CD4-positive, alpha-beta T cell treated with Interleukin-17A for 4 hours (primary cell): ENCODE results near the gene STMN3.
"Not testable (repeated sequence)": the region's sequence is repeated elsewhere in the genome, so short reads cannot be mapped to it uniquely, and the experiment has no call there.

Experiments used
- DNase-seq: peaks from one replicate; pipeline ENCODE4 v3.0.0-alpha.2; 2020; ENCODE audit warnings: mixed read lengths

STMN3 gene

DNA sequence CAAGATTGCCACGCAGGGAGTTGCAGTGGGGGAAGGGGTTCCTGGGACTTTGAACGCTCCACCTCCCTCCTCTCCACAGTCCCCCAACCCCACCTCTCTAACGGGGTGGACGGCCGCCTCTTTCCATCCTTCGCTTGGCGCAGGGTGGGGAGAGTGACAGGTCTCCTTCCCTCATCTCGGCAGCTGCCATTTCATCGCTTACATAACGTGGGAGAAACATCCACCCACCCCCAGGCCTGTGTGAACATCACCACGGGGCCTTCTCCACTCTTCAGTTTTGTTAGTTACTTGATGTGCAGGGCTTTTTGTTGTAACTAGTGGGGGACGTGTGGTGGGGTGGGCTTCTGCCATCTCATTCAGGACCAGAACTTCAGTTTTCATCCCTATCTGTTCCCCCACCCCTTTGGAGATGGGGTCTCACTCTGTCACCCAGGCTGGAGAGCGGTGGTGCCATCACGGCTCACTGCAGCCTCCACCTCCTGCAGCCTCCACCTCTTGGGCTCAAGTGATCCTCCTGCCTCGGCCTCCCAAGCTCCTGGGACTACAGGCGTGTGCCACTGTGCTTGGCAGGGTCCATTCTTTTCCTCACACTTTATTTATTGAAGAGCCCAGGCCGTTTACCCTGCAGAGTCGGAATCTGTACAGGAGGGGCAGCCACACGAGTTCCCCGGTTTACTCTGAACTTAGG is 22.6 kb upstream of the STMN3 start:
- no peak for DNase-seq

DNA sequence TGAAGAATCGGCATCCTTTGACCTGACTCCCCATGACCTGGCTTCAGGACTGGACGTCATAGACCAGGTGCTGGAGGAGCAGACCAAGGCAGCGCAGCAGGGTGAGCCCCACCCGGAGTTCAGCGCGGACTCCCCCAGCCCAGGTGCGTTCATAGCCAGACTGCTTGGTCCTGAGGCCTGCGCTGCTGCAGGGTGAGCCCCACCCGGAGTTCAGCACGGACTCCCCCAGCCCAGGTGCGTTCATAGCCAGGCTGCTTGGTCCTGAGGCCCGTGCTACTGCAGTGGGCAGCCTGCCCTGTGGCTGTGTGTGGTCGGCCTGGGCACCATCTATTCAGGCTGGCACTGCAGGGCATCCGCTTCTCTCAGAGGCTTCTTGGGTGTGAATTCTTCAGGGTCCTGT is 20.7 kb upstream of the STMN3 start:
- DNase-seq = no peak

DNA sequence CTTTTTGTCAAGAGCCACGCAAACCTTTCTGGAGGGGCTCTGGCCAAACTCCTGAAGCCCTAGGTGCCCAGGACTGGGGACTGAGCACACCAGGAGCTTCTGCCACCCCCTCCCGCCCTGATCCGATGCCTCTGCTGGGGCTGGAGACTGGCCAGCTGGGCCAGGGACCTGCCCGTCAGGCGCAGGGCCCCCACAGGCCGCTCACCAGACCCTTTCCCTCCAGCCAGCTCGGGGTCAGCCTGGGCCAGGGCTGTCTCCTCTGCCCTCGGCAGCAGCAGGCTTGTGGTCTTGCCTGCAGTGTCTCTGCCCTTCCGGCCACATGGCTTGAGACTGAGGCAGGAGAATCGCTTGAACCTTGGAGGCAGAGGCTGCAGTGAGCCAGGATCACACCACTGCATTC is 19.4 kb upstream of the STMN3 start:
- no peak for DNase-seq

DNA sequence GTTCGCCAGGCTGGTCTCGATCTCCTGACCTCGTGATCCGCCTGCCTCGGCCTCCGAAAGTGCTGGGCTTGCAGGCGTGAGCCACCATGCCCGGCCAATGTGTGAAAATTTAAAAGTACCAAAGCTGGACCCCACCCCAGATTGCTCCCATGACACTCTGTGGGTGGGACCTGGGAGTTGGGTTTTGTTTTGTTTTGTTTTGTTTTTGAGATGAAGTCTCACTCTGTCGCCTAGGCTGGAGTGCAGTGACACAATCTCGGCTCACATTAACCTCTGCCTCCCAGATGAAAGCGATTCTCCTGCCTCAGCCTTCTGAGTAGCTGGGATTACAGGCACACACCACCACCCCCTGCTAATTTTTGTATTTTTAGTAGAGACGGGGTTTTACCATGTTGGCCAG is 18.5 kb upstream of the STMN3 start:
- DNase-seq = not testable (repeated sequence)

DNA sequence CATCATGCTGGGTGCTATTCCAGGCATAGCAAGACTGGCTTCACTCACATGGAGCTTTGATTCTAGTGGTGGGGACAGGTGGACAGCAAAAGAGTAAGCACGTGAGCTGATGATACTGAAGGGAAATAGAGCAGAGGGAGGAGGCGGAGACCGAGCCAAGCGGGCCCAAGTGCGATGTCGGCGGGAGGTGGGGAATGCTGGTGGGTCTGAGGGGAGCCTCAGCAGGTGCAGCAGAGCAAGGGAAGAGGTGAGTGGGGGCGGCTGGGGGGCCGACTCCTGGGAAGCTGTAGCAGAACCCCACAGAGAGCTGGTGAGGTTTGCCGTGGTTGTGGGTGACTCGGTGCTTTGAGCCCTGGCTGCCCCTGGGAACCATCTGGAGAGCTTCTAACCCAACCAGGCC is 15.1 kb upstream of the STMN3 start:
- no peak for DNase-seq

DNA sequence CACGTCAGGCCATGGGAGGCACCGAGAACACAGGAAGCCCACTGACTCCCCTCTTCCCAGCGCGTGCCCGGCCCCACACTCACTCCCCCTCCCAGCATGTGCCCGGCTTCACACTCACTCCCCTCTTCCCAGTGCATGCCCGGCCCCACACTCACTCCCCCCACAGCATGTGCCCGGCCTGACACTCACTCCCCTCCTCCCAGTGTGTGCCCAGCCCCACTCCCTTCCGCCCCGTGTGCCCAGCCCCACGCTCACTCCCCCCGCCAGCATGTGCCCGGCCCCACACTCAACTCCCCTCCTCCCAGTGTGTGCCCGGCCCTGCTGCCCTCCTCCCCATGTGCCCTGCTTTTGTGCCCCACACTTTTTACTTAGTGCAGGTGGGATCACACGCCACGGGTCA is 14.6 kb upstream of the STMN3 start:
- DNase-seq = no peak

DNA sequence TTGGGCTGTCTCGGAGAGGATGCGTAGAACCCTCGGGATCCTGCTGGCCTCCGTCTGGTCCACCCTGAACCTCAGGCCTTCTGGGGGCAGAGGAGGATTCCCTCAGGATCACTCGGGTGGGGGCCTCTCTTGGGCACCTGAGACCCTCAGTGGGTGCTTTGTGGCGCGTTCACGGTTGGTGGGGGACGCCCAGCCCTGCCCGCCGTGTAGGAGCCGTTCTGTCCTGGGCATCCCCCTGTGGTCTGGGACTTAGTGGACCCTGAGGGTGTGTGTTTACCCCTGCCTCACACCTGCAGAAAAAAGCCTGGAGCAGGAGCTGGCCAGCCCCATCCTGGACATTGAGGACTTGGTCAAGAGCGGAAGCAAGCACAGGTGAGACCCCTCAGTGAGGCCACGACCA is 12.5 kb upstream of the STMN3 start:
- no peak for DNase-seq

DNA sequence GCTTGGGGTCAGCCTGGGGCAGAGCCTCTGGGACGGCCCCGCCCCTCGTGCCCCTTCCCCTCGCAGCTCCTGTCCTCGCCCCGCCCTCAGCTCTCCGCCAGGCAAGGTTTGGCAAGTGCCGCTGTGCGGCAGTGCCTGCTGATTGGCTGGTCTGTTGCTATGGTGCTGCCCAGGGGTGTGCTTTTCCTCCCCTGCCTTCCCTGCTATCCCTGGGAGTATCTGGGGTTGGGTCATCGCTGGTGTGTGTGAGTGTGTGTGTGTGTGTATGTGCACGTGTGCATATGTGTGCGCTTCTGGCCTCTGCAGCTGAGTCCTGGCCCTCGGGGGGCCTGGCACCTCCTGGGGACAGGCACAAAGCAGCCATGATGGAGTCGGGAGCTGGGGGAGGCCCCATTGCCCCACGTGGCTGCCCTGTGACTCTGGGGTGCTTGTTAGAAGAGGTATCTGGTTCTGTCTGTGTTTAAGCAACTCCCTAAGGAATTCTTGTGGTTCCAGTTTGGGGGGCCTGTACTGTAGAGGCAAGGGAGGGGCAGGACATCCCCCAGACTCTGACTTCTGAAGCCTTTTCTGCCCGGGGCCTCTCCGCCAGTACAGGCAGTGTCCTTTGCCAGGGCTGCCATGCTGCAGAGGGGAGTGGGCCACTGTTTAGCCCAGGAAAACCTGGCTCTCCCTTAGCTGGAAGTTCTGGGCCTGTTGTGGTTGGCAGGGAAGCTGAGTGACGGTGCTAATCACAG is 11.8 kb upstream of the STMN3 start:
- DNase-seq = no peak

DNA sequence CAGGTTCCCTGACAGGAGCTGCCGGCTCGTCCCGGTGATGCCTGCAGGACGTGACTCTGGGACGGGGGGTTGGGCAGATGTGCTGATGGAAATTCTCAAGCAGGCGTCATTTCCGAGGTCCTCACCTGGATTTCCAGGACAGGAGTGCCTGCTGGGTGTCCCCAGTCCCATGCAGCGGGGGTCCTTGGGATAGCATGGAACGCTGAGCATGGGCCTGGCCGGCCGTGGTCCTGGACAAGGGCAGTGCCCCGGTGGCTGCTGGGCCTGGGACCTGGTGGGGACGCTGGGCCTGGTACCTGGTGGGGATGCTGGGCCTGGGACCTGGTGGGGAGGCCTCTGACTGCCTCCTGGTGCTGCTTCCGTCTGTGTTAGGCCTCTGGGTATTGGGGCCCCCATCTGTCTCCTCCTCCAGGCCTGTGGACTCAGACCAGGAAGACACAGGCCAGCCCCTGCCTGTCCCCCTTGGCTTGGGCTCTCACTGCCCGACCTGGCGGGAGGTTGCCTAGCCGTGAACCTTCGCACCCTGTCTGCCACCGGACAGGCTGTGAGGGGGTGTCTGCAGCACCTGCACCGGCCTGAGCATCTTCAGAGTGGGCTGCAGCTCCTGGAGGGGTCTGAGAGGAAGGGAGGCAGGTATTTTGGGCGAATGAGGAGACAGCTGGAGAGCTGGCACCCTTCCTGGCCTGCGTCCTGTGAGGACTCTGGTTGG is 11.1 kb upstream of the STMN3 start:
- DNase-seq = no peak

DNA sequence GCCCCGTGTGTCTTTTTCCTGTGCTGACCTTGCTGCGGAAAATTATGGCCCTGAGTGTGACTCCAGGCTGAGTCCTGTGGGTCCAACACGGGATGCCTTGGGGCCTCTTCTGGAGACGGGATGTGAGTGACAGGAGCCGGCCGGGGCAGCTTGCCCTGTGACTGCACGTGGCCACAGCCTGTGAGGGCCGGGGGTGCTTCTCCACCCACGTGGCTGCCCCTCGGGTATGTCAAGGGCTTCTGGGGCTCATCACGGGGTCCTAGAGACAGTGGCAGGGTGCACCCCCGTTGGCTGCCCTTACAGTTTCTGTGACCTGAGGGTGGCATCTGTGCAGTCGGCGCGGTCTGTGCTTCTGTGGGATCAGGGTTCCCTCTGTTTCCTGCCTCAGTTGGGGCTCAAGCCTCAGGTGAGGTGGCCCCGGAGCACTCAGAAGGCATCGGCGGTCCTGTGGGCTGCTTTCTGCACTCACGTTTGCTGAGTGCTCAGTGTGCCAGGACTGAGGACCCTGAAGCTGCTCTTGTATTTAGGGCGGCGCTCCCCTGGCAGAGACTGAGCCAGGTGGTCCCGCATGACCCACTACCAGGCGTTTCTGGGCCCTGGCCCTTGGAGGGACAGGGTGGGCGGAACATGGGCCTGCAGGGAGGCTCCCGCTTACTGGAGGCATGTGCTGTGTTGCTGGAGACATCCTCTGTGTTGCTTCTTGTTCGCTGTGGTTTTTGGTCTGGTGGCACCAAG is 10.3 kb upstream of the STMN3 start:
- no peak for DNase-seq

DNA sequence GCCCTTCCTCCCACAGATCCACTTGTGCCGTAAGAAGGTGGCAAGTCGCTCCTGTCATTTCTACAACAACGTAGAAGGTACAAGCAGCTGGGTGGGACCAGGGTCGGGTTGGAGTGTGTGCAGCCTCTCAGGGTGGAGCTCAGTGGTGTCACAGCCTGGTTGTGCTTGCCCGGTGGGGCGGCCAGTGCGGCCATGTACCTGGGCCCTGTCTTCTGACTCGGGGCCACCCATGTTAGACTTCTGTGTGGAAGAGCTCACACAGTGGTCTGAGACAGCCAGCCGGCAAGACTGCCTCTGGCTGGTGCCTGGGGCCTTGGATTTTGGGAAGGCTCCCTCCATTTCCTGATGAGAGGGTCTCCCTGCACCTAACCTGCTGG is 9.6 kb upstream of the STMN3 start:
- DNase-seq = no peak

DNA sequence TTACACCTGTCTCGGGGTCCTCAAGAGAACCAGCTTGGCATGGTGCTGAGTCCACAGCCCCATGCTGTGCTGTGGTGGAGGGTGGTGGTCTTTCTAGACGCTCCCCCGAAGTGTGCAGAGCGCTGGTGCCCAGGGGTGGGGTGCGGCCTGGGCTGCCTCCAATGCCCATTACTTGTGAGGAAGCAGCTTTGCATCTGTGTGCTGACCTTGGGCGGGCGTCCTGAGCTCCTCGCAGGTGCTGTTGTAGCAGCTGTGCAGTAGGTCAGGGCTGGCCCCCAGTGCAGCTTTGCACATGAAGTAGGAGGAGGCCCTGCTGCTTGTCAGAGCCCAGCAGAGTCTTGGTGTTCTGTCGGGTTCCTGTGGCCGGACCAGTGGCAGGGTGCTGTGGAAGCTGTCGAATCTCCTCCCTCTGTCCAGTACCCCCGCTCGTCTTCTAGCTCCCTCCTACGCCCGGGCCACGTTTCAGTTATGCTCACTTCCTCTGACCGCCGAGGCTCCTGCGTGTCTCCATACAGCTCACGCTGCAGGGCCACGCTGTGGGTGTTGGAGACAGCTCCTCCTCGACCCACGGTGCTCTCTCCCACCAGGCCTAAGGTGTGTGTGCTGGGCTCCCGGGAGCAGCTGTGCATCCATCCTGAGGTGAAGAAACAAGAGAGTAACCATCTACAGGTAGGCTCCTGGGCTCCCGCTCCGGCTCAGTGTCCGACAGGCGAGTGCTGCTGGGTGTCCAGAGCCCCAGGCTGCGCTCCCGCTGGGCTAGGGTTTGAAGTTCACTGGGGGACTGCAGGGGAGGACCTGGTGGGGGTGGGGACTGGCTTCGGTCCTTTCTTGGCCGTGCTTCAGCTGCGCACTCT is 9.0 kb upstream of the STMN3 start:
- no peak for DNase-seq

DNA sequence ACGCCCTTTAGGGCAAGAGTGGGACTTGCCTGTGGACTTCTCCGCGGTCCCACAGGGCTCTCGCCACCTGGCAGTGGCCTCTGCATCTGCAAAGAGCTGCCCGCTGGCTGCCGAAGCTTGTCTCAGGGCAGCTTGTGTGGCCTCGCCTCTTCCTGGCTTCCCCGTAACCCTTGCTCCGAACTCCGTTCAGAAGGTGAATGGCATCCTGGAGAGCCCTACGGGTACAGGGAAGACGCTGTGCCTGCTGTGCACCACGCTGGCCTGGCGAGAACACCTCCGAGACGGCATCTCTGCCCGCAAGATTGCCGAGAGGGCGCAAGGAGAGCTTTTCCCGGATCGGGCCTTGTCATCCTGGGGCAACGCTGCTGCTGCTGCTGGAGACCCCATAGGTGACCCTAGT is 7.9 kb upstream of the STMN3 start:
- DNase-seq = no peak

DNA sequence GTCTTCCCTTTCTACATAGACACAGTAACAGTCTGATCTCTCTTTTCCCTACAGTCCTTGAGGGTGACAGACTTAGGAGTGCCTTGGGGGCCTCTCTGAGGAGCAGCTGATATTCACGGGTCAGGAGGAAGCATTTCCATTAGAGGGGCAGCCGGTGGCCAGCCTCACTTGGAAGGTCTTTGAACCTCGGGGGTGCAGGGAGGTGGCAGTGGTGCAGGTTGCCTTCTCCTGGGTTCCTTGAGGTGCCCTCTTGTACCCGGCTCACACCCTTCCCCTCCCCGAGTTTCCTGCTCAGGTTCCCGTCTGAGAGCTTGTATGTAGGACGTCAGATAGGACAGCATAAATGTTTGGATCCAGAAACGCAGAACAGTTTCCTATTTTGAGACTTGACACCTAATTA is 7.4 kb upstream of the STMN3 start:
- DNase-seq = no peak

DNA sequence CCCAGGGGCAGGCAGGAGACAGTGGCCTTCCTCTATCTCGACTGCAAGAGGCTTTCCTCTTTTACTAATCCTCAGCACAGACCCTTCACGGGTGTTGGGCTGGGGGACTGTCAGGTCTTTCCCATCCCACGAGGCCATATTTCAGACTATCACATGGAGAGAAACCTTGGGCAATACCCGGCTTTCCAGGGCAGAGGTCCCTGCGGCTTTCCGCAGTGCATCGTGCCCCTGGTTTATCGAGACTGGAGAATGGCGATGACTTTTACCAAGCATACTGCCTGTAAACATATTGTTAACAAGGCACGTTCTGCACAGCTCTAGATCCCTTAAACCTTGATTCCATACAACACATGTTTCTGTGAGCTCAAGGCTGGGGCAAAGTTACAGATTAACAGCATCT is 7.0 kb upstream of the STMN3 start:
- not testable (repeated sequence) for DNase-seq

DNA sequence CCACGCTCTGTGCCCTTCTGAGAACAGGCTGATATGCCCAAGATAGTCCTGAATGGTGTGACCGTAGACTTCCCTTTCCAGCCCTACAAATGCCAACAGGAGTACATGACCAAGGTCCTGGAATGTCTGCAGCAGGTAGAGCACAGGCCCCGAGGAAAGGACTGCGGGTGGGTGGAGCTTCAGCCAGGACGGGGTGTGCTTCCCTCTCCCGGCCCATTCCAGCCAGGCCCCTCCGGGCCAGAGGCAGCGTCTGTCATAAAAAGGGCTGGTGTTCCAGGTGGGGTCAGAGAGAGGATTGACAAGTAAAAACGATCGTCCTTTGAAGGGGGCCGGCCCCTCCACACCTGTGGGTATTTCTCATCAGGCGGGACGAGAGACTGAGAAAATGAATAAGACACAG is 6.1 kb upstream of the STMN3 start:
- no peak for DNase-seq

DNA sequence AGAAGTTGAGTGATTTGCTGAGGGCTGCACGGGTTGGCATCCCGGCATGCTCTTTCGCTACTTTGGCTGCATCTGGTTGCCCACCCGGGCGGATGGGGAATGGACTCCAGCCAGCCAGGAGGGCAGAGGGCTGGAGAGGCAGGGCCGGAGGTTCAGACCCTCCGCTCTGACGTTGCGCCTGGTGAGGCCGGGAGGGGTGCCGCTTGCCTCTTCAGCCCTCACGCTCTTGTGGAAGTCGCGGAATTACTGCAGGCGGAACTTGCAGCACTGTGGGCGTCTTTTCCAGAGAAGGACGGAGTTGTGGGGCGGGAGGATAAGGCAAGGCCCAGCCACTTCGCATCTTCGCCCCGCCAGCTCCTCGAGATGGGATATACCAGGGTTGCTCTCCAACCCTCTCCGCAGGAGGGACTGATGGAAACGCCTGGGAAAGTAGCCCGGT is 5.5 kb upstream of the STMN3 start:
- no peak for DNase-seq

DNA sequence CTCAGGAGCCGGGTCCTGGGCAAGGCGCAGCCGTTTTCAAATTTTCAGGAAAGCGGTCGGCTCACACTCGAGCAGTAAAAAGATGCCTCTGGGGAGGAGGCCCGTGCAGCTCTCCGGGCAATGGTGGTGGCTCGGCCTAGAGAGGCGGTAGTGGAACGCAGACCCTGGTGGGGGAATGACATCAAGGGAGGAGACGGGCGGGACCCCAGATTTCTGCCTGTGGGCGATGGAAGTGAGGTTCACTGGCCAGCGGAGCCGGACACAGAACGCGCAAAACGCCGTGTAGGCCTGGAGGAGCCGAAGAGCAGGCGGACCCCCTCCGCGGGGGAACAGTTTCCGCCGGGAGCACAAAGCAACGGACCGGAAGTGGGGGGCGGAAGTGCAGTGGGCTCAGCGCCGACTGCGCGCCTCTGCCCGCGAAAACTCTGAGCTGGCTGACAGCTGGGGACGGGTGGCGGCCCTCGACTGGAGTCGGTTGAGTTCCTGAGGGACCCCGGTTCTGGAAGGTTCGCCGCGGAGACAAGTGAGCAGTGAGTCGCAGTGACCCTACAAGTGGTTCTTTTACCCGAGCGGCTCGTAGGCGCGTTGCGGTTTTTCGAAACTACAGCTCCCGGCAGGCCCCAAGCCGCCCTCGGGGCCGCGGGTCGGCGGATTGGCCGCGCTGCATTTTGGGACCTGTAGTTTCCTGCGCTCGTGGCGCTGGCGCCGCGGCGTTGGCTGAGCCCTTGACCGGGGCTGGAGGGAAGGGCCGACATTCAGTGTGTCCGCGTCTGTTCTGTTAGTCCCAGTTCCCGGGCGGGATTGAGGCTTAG is 4.9 kb upstream of the STMN3 start, which contains the start of gene RTEL1:
Gene RTEL1, plus strand, starts transcription at position 376 of the 812 bp plus-strand sequence. CDS start 1,091 bp downstream, outside the sequence.
- peak; percentile 88 for DNase-seq

DNA sequence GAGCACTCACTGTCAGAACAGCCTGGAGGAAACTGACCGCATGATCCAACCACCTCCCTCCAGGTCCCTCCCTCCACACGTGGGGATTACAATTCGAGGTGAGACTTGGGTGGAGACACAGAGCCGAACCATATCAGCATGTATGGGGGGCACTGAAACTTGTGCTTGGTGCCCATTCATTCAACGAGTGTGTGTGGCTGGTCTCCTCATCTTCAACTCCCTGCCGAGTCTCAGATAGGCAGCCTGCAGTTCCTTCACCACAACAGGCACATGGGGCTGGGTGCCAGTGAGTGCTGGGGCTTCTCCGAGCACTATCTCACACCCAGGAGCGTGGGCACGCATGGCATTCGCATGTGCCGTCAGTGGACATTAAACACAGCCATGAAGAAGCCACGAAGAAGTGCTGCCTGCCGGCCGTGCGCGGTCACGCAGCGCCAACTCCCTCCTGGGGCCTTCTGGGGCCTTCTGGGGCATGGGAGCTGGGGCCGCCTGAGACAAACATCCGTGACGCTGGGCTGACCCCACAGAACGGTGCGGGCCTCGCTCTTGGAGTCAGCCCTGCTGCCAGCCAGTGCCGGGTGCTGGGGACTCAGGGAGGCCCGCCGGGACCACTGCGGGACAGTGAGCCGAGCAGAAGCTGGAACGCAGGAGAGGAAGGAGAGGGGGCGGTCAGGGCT is 4.2 kb upstream of the STMN3 start:
- DNase-seq = no peak

DNA sequence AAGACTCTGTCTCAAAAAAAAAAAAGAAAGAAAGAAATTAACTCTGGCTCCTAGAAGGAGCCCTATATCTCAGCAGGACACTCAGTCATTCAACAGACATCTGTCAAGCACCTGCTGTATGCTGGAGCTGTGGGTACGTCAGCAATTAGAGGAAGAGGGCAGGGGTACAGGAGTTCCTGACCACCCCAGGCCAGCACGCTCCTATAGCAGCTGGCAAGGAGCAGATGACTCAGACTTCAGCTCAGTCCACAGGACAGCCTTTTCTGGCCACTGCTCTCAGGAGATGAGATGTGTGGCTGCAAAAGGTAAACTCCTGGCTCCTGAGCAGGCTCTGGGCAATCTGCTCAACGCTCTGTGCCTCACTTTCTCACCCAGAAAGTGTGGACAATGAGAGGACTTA is 3.2 kb upstream of the STMN3 start:
- no peak for DNase-seq

DNA sequence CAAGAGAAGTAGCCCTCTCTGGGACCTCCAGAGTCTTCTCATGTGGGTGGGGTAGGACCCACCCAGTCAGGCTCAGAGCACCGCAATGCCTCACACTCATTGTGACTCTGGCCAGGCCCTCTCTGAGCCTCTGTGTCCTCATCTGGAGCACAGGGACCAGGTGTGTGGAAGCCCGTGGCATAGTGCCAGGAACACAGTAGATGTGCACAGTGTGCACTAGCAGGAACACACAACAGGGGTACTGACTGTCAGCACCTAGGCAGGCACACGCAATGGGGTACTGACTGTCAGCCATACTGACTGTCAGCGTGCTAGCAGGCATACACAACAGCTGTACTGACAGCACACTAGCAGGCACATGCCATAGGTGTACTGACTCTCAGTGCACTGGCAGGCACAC is 2.0 kb upstream of the STMN3 start:
- DNase-seq = no peak
